SK-N-SH (cell line): Measurements from ENCODE around the gene TMCC2.

Experiments
- CHD2 ChIP-seq: fragments of 150-350 bp; IDR thresholded peaks from 2 replicates; pipeline ENCODE4 v1.6.1; 2018; ENCODE audit warnings: low read length; ENCODE audit not compliant: partially characterized antibody
- FOXJ3 ChIP-seq: sonication (generic); formaldehyde crosslinking; IDR thresholded peaks from 2 replicates; pipeline ENCODE4 v1.5.1; 2020; ENCODE audit warnings: mild to moderate bottlenecking, missing genetic modification reagents
- GATA2 ChIP-seq: sonication (generic); formaldehyde crosslinking; IDR thresholded peaks from 2 replicates; pipeline ENCODE4 v1.5.0; 2020; ENCODE audit warnings: mild to moderate bottlenecking, missing genetic modification reagents
- JUND ChIP-seq: IDR thresholded peaks from 2 replicates; pipeline ENCODE4 v1.4.0; 2012
- MAX ChIP-seq: IDR thresholded peaks from 2 replicates; pipeline ENCODE4 v1.4.0; 2012; ENCODE audit warnings: low read depth
- NRF1 ChIP-seq: IDR thresholded peaks from 2 replicates; pipeline ENCODE4 v1.6.1; 2012; ENCODE audit warnings: low read depth, mild to moderate bottlenecking, low read length
- PBX3 ChIP-seq: IDR thresholded peaks from 2 replicates; pipeline ENCODE4; 2012
- POLR2AphosphoS5 ChIP-seq: IDR thresholded peaks from 2 replicates; pipeline ENCODE4 v1.6.1; 2012; ENCODE audit warnings: low read depth, low read length
- RAD21 ChIP-seq: IDR thresholded peaks from 2 replicates; pipeline ENCODE4 v1.6.1; 2012; ENCODE audit warnings: mild to moderate bottlenecking, low read length
- REST ChIP-seq: IDR thresholded peaks from 2 replicates; pipeline ENCODE4 v1.6.1; 2012; ENCODE audit warnings: mild to moderate bottlenecking, low read depth, low read length, moderate library complexity
- RXRA ChIP-seq: IDR thresholded peaks from 2 replicates; pipeline ENCODE4 v1.4.0; 2012; ENCODE audit warnings: low read depth, mild to moderate bottlenecking, borderline replicate concordance
- USF2 ChIP-seq: fragments of 150-350 bp; IDR thresholded peaks from 2 replicates; pipeline ENCODE4 v1.6.1; 2017; ENCODE audit warnings: antibody characterized with exemption, low read length, low read depth, borderline replicate concordance

- TF ChIP-seq REST (no peak), MAX (no peak), USF2 (no peak), POLR2AphosphoS5 (no peak), RXRA (no peak), FOXJ3 (CRISPR knock-in tag) (no peak), CHD2 (no peak), JUND (no peak), GATA2 (no peak), NRF1 (no peak), RAD21 (no peak), PBX3 (no peak)
Observed at GRCh38 chr1:205272536-205272935, 44.8 kb downstream of the TMCC2 start.
